Measurements from ENCODE around the gene BLID. TPM values are rescaled to one million over a fixed set of nuclear protein-coding genes. Genes with fewer than 3 reads are reported as not detected.
A peak's percentile ranks its signal among the peaks of the same experiment; 100 is the strongest.

BLID gene
- polyA plus RNA-seq, 1 experiment = 0.16 TPM

DNA sequence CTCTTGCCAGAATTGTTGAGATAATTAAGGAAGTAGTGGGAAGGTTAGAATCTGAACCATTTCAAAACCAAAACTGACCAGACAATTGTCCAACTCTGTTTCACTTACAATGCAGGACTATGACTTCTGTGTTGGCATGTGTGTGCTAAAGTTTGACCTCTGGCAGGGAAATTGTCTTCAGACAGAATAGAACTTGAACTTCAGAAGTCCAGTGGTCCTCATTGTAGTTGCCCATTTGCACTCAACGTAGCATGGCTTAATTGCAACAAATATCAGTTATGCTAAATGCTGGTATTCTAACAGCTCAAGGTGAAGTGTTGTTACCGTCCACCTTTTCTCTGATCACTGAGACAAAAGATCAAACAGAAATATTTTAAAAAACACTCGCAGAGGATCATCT is 47.2 kb downstream of the BLID start:
- H3K4me3 ChIP-seq (ENCODE audit: low read depth, low read length) = no peak overlapping the region
- POLR2A ChIA-PET = interaction anchor here (1.1 kb wide), 1 partner anchor 24 kb away, joined by 4 read pairs; no protein-coding TSS in a partner anchor
- H3K27me3 ChIP-seq (ENCODE audit: control insufficient read depth, insufficient read depth, low read length) = no peaks in the 10 kb centered on the region
- TF ChIP-seq, protein P1, sequence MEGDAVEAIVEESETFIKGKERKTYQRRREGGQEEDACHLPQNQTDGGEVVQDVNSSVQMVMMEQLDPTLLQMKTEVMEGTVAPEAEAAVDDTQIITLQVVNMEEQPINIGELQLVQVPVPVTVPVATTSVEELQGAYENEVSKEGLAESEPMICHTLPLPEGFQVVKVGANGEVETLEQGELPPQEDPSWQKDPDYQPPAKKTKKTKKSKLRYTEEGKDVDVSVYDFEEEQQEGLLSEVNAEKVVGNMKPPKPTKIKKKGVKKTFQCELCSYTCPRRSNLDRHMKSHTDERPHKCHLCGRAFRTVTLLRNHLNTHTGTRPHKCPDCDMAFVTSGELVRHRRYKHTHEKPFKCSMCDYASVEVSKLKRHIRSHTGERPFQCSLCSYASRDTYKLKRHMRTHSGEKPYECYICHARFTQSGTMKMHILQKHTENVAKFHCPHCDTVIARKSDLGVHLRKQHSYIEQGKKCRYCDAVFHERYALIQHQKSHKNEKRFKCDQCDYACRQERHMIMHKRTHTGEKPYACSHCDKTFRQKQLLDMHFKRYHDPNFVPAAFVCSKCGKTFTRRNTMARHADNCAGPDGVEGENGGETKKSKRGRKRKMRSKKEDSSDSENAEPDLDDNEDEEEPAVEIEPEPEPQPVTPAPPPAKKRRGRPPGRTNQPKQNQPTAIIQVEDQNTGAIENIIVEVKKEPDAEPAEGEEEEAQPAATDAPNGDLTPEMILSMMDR (IDR thresholded peaks at IDR 0.05; ENCODE audit: insufficient read depth, low read depth, low read length) = no peak
- CTCF ChIA-PET = interaction anchor here (1.2 to 1.6 kb wide), 2 partner anchors 25 to 414 kb away, joined by 3 to 4 read pairs; no protein-coding TSS in a partner anchor
- peaks cover 4% of the 10 kb centered on the region for H3K36me3 ChIP-seq (ENCODE audit: control insufficient read depth, insufficient read depth, low read length)
- DNase-seq (ENCODE audit: low read depth) = no peak

DNA sequence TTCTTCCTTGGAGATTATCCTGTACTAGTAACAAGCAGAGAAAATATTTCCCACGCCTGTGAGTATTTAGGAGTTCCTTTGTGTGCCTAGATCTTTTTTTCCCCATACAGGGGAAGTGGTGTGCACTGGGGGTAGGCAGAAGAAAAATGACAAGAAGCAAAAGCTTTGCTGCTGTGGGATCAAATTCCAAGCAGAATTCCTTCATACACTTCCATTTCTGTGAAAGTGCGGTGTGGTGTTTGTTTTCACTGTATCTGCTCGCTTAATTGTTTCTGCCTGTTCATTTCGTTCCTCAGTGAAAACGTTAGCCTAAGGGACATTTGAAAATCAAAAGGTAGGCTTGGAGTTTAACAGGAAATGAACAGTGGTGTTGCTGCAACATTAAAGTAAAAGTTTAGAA is 47.9 kb downstream of the BLID start:
- no peak for DNase-seq (ENCODE audit: low read depth)
- Histone ChIP-seq H3K27me3 (ENCODE audit: control insufficient read depth, insufficient read depth, low read length) (no peaks in the 10 kb centered on the region), H3K36me3 (ENCODE audit: control insufficient read depth, insufficient read depth, low read length) (peaks cover 4% of the 10 kb centered on the region), H3K4me3 (ENCODE audit: low read depth, low read length) (no peak overlapping the region)
- ChIA-PET CTCF (interaction anchor here (0.6 to 1.2 kb wide), 3 partner anchors 17 to 413 kb away, joined by 3 to 4 read pairs (median 3); no protein-coding TSS in a partner anchor), POLR2A (interaction anchor here (0.6 to 1.1 kb wide), 2 partner anchors 23 to 29 kb away, joined by 3 to 4 read pairs; no protein-coding TSS in a partner anchor)
- TF ChIP-seq, protein P1 (IDR thresholded peaks at IDR 0.05; ENCODE audit: insufficient read depth, low read depth, low read length) = no peak

Small RNAs within 50 kb of the gene (small RNA-seq; reads per million reads assigned to genes)
- gene MIR100 (ENCODE audit: insufficient read length, low read depth, low replicate concordance) (166,322 reads per million, percentile 100 among the genes with 10 or more reads in this experiment), gene MIR125B1 (ENCODE audit: insufficient read length, low read depth, low replicate concordance) (180 reads per million, percentile 93 among the genes with 10 or more reads in this experiment), gene MIRLET7A2 (ENCODE audit: insufficient read length, low read depth, low replicate concordance) (136 reads per million, percentile 92 among the genes with 10 or more reads in this experiment)

Measured in BJ (cell line).